ENCODE data around the gene CCDC92. TPM values are rescaled to one million over a fixed set of nuclear protein-coding genes. Genes with fewer than 3 reads are reported as not detected.

The CCDC92 gene
- total and polyA plus RNA-seq, 2 donors (not counting 1 experiment from before 2014, with no cell fraction given) = 26.6 to 36.2 TPM

DNA sequence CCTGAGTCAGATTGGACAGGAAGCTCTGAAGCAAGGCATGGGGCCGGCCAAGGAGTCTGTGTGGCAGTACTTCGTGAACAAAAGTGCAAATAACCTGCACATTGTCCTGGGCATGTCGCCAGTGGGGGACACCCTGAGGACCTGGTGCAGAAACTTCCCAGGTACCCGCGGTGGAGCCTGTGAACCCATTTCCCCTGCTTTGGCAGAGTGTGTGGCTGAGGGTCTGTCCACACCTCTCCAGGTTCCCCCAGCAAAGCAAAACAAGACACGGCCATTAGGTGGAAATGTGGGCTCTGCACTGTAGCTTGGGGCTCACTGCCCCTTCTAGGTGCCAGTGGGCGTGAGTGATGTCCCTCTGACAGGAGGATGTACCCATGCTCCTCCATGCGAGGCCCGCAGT, 79.4 kb downstream of the CCDC92 start:
- DNase-seq (no peak), ATAC-seq (ENCODE audit: low read depth) (no peak)
- Histone ChIP-seq H3K79me2 (ENCODE audit: control insufficient read depth, insufficient read depth, low read length) (no peaks in the 10 kb centered on the region), H3K9me3 (ENCODE audit: control extremely low read depth in 1 of 3, control insufficient read depth in 2 of 3, insufficient read depth in 1 of 3, low read length in 2 of 3) (peaks cover 0 to 4% (median 0%) of the 10 kb centered on the region in 3 donors), H2AFZ (ENCODE audit: insufficient read depth, low read depth, low read length, poor library complexity, severe bottlenecking) (no peak overlapping the region), H3K4me1 (ENCODE audit: control insufficient read depth in 2 of 2, insufficient read depth in 2 of 2, low read length in 2 of 2) (no peaks in the 10 kb centered on the region), H3K36me3 (replicated peaks in 1 of 2; ENCODE audit: control extremely low read depth in 1 of 2, control insufficient read depth in 1 of 2, extremely low read depth in 1 of 2, insufficient read depth in 2 of 2, low read length in 1 of 2) (no peaks in the 10 kb centered on the region), H3K4me3 (ENCODE audit: control extremely low read depth in 1 of 5, extremely low read depth in 1 of 5, insufficient read depth in 1 of 5, low read depth in 2 of 5, low read length in 4 of 5) (no peak overlapping the region), H3K27ac (ENCODE audit: low read length in 2 of 2) (no peak overlapping the region), H3K4me2 (replicated peaks; ENCODE audit: low read depth, low read length, poor library complexity, severe bottlenecking) (no peak overlapping the region), H3K27me3 (replicated peaks in 1 of 4; ENCODE audit: control extremely low read depth in 1 of 4, control insufficient read depth in 3 of 4, insufficient read depth in 4 of 4, low read length in 3 of 4) (no peaks in the 10 kb centered on the region), H4K20me1 (ENCODE audit: control insufficient read depth, insufficient read depth, low read length, poor library complexity, severe bottlenecking) (no peaks in the 10 kb centered on the region), H3K9ac (ENCODE audit: low read length) (no peak overlapping the region)
- no peak for TF ChIP-seq EZH2 (IDR thresholded peaks at IDR 0.05; ENCODE audit: borderline replicate concordance, insufficient read depth, low read depth, low read length, poor library complexity, severe bottlenecking)
- TF ChIP-seq, protein P1, sequence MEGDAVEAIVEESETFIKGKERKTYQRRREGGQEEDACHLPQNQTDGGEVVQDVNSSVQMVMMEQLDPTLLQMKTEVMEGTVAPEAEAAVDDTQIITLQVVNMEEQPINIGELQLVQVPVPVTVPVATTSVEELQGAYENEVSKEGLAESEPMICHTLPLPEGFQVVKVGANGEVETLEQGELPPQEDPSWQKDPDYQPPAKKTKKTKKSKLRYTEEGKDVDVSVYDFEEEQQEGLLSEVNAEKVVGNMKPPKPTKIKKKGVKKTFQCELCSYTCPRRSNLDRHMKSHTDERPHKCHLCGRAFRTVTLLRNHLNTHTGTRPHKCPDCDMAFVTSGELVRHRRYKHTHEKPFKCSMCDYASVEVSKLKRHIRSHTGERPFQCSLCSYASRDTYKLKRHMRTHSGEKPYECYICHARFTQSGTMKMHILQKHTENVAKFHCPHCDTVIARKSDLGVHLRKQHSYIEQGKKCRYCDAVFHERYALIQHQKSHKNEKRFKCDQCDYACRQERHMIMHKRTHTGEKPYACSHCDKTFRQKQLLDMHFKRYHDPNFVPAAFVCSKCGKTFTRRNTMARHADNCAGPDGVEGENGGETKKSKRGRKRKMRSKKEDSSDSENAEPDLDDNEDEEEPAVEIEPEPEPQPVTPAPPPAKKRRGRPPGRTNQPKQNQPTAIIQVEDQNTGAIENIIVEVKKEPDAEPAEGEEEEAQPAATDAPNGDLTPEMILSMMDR (IDR thresholded peaks at IDR 0.05) = no peak
- Mint-ChIP-seq H3K9me3 (ENCODE audit: insufficient read depth) (no peaks in the 10 kb centered on the region), H3K27me3 (peaks cover 4% of the 10 kb centered on the region), H3K4me3 (no peak overlapping the region), H3K27ac (no peak overlapping the region), H3K4me1 (no peaks in the 10 kb centered on the region)
- 91% methylated on average over 9 of the region's 9 CpGs for WGBS (ENCODE audit: insufficient coverage)
- CTCF ChIA-PET = no interaction called here
- POLR2A ChIA-PET = no interaction called here
- intact Hi-C loops (cut with micrococcal nuclease) = no loop called here

GRCh38 chr12:123892853-123893252, 79.8 kb downstream of the CCDC92 start:
- no peak overlapping the region for H3K27ac ChIP-seq (ENCODE audit: low read length in 2 of 2)
- Mint-ChIP-seq H3K4me3 (no peak overlapping the region), H3K27ac (no peak overlapping the region), H3K27me3 (peaks cover 4% of the 10 kb centered on the region), H3K9me3 (ENCODE audit: insufficient read depth) (no peaks in the 10 kb centered on the region), H3K4me1 (no peaks in the 10 kb centered on the region)
- no peaks in the 10 kb centered on the region for H3K4me1 ChIP-seq (ENCODE audit: control insufficient read depth in 2 of 2, insufficient read depth in 2 of 2, low read length in 2 of 2)
- WGBS (ENCODE audit: insufficient coverage) = 88% methylated on average over 10 of the region's 10 CpGs
- H3K79me2 ChIP-seq (ENCODE audit: control insufficient read depth, insufficient read depth, low read length) = no peaks in the 10 kb centered on the region
- H3K9me3 ChIP-seq (ENCODE audit: control extremely low read depth in 1 of 3, control insufficient read depth in 2 of 3, insufficient read depth in 1 of 3, low read length in 2 of 3) = peaks cover 0 to 4% (median 0%) of the 10 kb centered on the region in 3 donors
- H3K36me3 ChIP-seq (replicated peaks in 1 of 2; ENCODE audit: control extremely low read depth in 1 of 2, control insufficient read depth in 1 of 2, extremely low read depth in 1 of 2, insufficient read depth in 2 of 2, low read length in 1 of 2) = no peaks in the 10 kb centered on the region
- ChIA-PET CTCF (no interaction called here), POLR2A (no interaction called here)
- H3K4me3 ChIP-seq (ENCODE audit: control extremely low read depth in 1 of 5, extremely low read depth in 1 of 5, insufficient read depth in 1 of 5, low read depth in 2 of 5, low read length in 4 of 5) = no peak overlapping the region
- no peaks in the 10 kb centered on the region for H4K20me1 ChIP-seq (ENCODE audit: control insufficient read depth, insufficient read depth, low read length, poor library complexity, severe bottlenecking)
- H3K4me2 ChIP-seq (replicated peaks; ENCODE audit: low read depth, low read length, poor library complexity, severe bottlenecking) = no peak overlapping the region
- DNase-seq (no peak), ATAC-seq (ENCODE audit: low read depth) (no peak)
- H2AFZ ChIP-seq (ENCODE audit: insufficient read depth, low read depth, low read length, poor library complexity, severe bottlenecking) = no peak overlapping the region
- no peak overlapping the region for H3K9ac ChIP-seq (ENCODE audit: low read length)
- H3K27me3 ChIP-seq (replicated peaks in 1 of 4; ENCODE audit: control extremely low read depth in 1 of 4, control insufficient read depth in 3 of 4, insufficient read depth in 4 of 4, low read length in 3 of 4) = no peaks in the 10 kb centered on the region
- intact Hi-C loops (cut with micrococcal nuclease) = no loop called here
- TF ChIP-seq, protein P1 (IDR thresholded peaks at IDR 0.05) = no peak
- TF ChIP-seq EZH2 (IDR thresholded peaks at IDR 0.05; ENCODE audit: borderline replicate concordance, insufficient read depth, low read depth, low read length, poor library complexity, severe bottlenecking) = no peak
